Uterus (tissue), 2 donors: Measurements from ENCODE around the gene KCNMA1.

Experiments used
- CTCF ChIP-seq, 4 experiments: fragments of 200-600 bp in 2 of 4; fragments of 450-650 bp in 2 of 4; sonication (generic) in 2 of 4; IDR thresholded peaks; one replicate each; pipeline ENCODE4 v1.5.1; 2016 to 2019; ENCODE audit warnings: antibody characterized with exemption in 4 of 4, mild to moderate bottlenecking in 2 of 4, moderate library complexity in 1 of 4
- POLR2A ChIP-seq, 2 donors: fragments of 450-650 bp; IDR thresholded peaks; one replicate each; pipeline ENCODE4 v1.6.1; 2016; ENCODE audit warnings: antibody characterized with exemption in 2 of 2, mild to moderate bottlenecking in 1 of 2, moderate library complexity in 1 of 2

DNA sequence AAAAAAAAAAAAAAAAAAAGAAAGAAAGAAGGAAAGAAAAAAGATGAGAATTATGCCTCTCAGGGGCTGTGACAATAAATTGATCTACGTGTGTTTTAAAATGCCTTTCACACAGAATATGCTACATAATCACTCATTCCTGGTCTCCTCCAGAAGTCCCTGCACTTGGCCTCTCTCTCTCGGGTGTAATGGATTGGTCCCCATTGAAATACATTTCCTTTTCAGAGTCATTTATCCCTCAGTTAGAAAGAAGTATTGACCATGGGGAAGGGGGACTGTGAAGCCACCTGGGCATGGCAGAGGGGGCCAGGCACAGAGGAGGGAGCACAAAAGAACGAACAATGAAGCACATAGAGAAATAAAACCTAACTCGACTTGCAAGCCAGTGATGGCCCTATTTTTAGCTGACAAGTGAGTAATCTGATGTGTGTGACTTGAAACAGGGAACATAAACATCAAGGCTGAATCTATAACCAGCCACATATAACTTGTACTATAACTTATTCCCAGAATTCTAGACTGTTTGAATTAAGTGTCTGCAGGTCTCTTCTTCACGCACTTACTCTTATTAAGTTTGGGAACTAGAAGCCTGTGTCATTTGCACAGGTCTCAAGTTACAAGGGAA is 490.8 kb downstream of the KCNMA1 start:
- TF ChIP-seq CTCF (IDR thresholded peaks at IDR 0.05) (no peak), POLR2A (IDR thresholded peaks at IDR 0.05) (no peak)
